Measurements from ENCODE around the gene PHTF2.
"Not testable (repeated sequence)": the region's sequence is repeated elsewhere in the genome, so short reads cannot be mapped to it uniquely, and the experiment has no call there.

Gene PHTF2

DNA sequence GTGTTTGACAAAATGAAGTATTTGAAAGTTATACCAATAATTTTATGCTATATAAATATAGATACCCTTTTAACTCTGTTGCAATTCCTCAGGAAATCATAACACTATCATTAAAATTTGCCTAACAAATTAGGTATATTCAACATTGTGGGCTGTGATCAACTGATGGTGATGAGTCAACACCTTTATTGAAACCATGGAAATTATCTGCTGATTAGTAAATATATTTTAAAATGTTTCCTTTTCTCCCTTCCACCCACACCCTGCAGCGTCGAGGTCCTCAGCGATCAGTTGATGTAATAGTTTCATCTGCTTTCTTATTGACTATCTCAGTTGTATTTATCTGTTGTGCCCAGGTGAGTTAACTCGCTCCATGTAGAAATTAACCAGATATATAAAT, 143.9 kb downstream of the PHTF2 start:
- DNase-seq, result no peak

DNA sequence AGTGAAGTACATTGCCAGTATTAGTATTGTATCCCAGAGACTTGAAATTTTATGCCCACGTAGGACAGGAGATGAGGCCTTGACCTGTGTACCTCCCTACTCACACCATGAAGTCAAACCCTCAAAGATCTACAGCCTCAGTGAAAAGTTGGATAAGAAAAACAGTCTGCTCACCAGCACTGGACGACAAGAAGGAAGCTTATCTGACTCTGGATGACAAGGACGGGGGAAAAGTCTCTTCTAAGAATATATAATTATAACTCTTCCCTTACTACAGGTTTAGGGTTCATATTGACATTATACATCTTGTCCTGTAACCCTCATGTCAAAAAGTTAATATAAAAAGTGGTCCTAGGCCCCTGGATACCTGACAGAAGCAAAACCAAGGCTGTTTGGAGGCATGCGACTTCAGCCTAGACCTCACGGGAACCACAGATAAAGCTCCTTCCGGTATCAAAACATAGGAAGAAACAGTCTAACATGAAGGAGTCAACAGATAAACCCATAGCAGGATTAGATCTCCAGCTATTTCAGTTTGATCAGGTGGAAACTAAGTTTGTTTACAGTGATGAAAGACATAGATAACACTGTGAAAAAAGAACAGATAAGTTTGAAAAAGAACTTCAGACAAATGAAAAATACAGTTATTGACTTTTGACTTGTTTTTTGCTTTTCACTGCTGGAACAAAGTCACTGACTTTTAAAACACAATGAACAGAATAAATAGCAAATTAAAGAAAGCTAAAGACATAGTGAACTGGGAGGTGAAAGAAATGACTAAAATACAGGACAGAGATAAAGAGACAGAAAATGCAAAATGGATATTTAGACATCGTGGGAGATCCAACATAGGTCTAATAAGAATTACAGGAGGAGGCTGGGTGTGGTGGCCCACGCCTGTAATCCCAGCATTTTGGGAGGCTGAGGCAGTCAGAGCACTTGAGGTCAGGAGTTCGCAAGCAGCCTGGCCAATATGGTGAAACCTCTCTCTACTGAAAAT, 145.9 kb downstream of the PHTF2 start:
- DNase-seq, result no peak

DNA sequence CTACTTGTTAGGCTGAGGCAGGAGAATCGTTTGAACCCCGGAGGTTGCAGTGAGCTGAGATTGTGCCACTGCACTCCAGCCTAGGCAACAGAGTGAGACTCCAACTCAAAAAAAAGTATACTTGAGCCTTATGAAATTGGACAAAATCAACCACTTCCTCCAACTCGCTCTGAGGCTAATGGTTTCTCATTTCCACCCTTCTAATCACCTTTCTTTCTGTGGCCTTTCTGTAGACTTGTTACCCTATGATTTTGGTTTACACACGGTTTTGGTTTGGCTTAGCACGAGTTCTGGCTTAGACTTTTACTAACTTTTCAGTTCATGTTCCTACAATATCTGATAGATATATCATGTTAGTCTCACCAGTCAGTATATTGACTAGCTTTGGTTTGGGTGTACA, 152.0 kb downstream of the PHTF2 start:
- DNase-seq, result no peak

DNA sequence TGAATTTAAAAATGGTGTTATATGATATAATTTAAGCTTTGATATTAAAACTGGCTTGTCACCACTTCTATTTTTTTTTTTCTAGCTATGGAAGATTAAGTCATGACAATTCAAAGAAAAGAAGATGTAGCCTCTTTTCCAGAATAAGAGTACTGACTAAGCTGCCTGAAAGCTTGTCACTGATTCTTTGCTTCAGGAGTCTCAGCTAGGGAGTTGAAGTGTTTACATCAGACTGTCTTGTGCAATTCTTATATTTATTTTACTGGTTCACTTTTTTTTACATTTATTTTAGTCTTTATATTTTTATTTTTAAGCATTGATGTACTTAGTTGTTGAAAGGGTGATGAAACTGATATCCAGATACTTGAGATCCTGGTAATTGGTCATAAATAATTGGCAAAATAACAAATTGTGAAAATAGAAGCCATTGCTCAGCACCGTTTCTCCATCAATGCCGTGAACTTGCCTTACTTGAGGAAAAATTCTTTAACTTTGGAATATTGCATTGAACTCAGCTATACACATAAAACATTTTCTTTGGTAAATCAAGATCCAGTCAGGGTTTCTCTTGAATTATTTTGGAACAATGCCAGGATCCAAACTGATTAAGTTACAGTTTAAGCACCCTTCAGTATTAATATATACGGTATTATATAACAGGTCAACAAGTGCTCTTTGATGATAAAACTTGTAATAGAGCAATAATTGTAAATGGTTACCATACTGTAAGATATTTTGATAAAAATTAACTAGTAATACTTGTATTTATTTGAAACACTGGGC, 156.4 kb downstream of the PHTF2 start:
- no peak for DNase-seq

DNA sequence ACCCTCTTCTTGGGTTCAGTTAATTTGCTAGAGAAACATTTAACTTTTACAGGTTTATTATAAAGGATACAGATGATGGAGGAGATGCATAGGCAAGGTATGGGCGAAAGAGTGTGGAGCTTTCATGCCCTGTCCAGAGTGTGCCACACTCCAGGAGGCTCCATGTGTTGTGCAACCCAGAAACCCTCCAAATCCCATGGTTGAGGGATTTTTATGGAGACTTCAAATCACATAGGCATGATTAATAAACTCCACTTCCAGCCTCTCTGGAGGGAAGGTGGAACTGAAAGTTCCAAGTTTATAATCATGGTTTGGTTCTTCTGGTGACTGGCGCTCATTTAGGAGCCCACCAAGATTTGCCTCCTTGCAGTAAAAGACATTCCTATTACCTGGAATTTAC, 159.9 kb downstream of the PHTF2 start:
- DNase-seq, result no peak

DNA sequence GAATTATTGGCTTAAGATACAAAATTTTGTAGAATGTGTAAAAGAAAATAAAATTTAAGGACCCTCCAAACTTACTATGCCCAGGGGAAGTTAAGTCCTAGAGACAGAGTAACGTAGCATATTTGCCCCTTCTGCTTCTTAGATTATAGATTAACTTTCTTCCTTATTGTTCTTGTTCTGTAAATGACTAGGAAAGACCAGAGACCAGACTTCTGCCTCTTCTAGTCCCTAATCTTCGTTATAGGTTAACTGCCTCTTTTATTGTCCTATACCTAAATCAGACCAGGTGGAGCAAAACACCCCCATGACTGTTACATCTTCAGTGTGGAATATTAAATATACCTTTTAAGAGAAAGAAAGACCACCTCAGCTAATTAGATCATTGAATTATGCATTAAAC, 160.5 kb downstream of the PHTF2 start:
- DNase-seq, result no peak

DNA sequence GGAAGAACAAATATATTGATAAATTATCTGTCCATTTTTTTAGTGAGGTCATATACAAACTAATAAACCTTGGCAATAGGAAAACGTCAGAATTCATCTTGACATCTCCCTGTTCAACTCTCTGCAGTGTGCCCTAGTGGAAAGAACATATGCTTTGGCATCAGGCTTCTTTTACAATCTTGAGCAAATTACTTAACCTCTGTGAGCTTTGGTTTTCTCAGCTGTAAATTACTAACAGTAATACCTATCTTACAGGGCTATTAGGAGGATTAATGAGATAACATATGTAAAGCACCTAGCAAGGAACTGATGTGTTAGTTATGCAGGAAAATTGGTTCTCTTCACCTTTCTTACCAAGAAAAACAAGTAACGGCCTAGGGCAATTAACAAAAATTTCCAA, 161.8 kb downstream of the PHTF2 start:
- DNase-seq, result no peak

DNA sequence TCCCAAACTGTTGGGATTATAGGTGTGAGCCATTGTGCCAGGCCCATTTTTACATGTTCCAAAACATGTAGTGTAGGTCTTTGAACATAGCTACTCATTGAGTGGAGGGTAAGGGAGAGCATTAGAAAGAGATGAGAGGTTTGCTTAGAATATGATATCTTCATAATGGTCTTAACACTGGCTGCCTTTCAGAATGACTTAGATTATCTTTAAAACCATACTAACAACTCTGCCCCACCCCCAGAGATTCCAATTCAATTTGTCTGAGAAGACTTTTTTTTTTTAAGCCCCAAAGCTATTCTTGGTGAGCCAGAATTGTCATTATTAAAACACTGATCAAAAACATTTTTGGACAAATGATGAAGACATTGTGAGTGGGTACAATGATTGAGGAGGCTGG, 168.9 kb downstream of the PHTF2 start:
- DNase-seq, result no peak

DNA sequence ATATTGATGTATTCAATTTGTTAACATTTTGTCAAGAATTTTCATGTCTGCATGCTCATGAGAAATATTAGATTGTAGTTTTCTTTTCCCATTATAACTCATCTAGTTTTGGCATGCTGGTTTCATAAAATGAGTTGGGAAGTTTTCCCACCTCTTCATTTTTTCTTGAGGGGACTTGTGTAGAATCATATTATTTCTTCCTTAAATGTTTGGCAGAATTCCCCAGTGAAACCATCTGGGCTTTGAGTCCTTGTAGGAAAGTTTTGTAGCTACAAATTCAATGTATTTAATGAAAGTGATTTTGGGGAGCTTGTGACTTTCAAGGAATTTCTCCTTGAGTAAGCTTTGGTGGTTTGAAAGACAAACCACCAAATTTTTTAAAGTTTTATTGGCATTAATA, 173.2 kb downstream of the PHTF2 start:
- no peak for DNase-seq

DNA sequence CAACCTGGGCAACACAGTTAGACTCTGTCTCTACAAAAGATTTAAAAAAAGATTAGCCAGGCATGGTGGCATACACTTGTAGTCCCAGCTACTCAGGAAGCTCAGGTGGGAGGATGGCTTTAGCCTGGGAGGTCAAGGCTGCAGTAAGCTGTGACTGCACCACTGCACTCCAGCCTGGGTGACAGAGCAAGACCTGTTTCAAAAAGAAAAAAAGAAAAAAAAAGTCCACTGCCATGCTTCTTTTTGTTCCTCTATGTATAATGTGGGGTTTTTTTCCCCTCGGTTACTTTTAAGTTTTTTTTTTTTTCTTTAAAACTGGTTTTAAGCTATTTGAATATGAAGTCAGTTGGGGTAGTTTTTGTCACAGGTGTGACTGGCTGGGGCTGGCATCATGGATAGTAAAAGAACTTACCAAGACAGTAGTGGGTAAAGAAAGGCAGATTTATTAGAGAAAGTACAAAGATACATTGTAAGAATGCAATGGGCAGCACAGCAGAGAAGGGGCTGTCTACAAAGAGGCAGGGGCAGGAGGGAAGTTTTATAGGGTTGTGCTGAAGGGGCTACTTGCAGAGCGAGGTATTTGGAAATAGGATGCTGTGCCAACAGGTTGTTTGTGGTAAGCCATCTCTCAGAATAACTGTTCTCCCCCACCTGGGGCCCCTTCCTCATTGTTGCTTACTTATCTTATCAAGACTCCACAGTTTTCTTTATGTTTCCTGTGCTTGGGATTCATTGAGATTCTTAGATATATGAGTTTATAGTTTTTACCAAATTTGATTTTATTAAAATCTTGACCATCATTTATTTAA, 177.3 kb downstream of the PHTF2 start:
- DNase-seq, result no peak

DNA sequence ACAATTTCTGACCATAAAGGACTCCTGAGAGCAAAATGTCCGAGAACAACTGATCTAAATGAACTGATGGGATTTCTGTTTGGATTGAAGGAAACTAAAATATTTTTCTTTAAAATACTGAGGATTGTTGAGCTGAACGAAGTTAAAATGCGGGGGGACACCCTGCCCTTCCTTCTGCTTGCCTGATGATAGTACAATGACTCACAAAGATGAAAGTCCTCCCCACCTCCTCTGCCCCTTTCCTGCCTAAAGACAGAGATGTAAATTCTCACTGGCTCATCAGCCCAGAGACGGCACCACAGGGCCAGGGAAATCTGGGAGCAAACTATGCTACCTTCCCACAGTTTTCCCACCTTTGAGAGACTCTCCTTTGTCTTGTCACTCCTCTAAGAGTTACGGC, 180.6 kb downstream of the PHTF2 start:
- no peak for DNase-seq

DNA sequence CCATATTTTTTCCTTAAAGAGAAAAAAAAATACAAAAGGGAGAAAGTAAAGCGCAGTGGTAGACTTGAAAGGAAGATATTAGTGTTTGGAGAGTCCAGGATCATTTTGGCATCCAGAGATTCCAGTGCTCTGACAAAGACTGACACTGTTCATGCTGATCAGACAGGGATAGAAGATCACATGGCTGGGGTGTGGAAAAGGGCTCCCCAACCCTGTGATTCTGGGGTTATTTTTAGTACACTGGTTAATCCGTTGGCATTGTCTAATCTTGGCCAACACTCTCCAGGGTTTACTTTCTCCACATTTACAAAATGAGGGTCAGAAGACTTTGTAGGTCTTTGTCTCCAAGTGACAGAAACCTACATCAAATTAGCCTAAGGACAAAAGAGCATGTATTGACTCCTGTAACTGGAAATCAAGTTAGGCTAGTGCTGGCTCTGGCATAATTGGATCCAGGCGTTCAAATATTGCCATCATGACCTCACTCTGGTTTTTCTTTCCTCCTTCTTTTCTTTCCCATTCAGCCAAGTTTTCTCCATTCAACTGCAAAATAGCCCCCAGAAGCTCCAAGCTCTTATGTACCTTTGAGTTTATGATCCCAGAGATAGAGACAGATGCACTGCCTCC, 181.6 kb downstream of the PHTF2 start:
- DNase-seq, result no peak

DNA sequence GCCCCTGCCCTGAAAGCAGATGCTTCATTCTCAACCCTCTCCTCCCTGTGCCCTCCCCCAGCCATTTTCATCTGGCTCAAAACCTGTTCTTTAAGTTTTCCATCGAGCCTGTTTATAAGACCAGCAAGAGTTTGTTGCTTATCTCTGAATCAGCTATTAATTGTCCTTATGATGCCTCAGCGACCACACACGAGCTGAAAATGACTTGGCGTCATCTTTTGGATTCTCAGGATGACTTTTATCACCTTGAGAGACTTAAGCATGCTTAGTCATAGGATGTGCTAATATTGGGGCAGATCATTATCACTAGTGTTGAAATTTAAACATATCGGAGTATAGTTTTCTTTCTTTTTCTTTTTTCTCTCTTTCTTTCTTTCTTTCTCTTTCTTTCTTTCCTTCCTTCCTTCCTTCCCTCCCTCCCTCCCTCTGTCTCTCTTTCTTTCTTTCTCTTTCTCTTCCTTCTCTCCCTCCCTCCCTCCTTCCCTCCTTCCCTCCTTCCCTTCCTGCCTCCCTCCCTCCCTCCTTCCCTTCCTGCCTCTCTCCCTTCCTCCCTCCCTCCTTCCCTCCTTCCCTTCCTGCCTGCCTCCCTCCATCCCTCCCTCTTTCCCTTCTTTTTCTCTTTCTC, 184.5 kb downstream of the PHTF2 start:
- DNase-seq, result peak; percentile 12 to 22

DNA sequence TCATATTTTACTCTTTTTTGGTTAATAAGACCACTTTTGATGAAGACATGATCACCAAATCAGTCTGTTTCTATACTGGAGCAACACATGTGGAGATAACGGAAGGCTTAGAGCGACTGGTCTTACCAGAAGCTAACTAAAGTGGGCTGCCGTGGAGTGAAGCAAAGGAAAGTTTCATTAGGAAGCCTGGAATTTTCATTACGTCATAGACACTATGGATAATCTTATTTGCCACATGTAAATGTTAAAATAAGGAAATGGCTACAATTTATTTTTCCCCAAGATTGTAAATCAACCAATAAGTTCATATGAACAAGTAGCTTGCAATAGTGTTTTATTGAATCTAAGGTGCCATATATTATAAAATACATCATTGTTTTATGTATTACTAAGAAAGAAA, 185.4 kb downstream of the PHTF2 start:
- no peak for DNase-seq

DNA sequence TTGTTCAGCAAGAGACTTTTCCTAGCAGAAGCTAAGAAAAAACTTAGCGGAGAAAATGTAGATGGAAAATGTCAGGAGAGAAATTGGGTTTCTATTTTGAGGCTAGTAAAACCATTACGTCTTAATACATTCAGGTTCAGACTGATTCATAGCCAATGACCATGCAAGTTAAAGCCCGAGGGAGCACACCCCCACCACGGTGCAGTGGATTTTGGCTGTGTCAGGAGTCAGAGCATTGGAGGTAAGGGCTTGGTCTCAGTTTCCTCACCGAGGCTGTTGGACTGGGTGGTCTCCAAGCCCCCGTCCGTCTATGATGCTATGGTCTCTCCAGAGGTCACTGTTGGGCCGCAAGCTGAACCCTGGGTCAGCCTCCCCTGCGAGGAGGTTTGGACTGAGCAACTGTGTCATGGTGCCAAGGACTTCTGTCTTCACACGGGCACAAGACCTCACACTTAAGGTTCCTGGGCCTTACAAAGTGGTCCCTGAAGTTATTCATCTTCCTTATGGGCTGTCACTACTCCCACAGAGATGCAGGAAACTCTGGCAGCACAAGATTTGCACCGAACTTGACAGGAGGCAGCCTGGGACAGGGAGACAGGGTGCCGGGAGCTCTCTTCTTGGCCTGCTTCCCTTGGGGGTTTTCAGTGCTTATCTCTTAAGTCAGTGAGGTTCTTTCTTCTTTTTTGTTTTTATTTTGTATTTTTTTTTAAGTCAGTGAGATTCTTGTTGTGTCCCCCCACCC, 186.8 kb downstream of the PHTF2 start:
- DNase-seq, result no peak

DNA sequence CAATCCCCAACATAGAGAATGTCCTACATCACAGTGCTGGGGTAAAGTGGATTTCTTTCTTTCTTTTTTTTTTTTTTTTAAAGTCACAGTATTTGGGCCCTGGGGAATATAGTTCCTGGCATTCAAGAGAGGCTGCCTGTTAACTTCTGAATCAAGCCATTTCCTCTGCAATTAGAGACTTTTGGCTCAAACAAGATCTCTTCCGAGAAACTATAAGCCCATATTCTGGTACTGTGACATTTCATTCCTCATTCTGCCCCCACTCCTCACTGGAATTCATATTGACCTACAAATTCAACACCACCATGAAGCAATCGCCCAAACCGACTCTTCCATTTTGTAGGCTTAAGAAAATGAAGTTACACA, 187.4 kb downstream of the PHTF2 start:
- DNase-seq, result no peak

DNA sequence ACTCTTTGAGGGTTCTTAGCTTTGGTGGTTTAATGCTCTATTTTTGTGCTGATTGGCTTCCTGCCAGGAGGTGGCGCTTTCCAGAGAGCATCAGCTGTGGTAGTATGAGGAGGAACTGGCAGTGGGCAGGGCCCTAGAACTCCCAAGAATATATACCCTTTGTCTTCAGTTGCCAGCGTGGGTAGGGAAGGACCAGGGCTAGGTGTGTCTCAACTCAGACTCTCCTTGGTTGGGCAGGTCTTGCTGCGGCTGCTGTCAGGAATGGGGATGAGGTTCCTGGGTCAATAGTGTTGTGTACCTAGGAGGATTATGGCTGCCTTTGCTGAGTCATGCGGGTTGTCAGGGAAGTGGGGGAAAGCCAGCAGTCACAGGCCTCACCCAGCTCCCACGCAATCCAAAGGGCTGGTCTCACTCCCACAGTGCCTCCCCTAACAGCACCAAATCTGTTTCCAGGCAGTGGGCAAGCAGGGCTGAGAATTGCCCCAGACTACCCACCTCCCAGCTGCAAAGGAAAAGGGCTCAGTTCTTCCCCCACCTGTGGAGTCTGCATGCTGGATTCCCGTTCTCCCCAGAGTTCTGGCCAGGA, 191.5 kb downstream of the PHTF2 start:
- peak in 1 of 2 donors; percentile 28 for DNase-seq

DNA sequence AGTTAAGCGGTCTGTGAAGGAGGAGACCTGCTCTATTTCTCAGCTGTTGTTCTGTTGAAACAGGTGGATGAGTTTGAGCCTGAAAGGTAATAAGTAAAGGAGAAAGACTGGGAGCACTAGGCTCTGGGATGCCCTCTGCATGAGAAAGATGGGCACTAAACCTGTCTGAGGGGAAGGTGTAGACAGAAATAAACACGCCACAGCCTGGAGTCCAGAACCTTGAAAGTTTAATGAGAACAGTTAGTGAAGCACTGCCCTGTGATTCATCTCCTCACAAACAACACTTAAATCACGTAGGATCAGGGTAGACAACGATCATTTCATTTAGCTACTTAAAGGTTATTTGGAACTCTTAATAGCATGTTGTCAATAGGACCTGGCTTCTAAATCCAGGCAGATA, 193.1 kb downstream of the PHTF2 start:
- DNase-seq, result no peak

DNA sequence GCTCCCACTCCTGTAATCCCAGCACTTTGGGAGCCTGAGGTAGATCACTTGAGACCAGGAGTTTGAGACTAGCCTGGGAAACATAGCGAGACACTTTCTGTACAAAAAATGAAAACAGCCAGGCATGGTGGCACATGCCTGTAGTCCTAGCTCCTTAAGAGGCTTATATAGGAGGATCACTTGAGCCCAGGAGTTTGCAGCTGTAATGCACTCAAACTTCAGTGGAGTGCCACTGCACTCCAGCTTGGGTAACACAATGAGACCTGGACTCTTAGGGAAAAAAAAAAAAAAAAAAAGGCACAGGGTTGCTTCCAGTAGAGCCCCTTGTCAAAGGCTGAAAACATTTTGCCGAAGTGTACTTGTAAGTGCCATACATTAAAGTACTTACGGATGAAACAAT, 195.3 kb downstream of the PHTF2 start:
- no peak for DNase-seq

DNA sequence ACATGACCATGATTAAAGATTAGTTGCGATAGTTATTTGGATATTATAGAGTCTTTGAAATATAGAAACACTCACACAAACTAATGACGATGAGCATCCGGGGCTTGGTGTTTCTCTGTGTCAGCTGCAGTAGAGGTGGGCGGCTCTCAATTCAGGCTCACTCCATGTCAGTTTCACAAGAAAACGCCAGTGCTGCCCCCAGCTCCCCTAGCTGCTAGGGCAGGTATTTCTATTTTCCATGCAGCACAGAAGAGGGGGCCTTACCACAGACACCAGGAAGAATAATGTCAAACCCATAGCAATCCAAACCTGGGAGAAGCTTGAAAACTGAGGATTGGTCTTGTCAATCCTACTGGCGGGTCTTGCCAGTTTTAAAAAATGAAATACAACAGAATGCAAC, 197.1 kb downstream of the PHTF2 start:
- no peak for DNase-seq

DNA sequence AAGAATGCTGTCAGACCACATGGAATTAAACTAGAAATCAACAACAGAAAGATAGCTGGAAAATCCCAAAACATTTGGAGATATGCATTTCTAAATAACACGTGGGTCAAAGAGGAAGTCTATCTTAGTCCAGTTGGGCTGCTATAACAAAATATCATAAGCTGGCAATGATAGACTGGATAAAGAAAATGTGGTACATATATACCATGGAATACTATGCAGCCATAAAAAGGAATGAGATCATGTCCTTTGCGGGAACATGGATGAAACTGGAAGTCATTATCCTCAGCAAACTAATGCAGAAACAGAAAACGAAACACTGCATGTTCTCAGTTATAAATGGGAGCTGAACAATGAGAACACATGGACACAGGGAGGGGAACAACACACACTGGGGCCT, 200.6 kb downstream of the PHTF2 start:
- DNase-seq, result not testable (repeated sequence)
